Uterus (tissue), 4 donors: Measurements from ENCODE around the gene SDHAF1. TPM values are rescaled to one million over a fixed set of nuclear protein-coding genes. Genes with fewer than 3 reads are reported as not detected.

ENCODE experiments used
- DNase-seq, 2 donors: peaks; one replicate each; pipeline ENCODE4 v3.0.0-alpha.2; 2019 to 2020
- H3K27ac ChIP-seq, 2 donors: fragments of 200-600 bp; sonication (generic); 1 replicate in 1 of 2; 2 replicates in 1 of 2; pipeline ENCODE4 v1.5.1; 2016 to 2018
- H3K27me3 ChIP-seq, 2 donors: fragments of 200-600 bp; sonication (generic); one replicate each; pipeline ENCODE4 v1.5.1; 2018 to 2019; ENCODE audit warnings: control low read depth in 1 of 2
- H3K36me3 ChIP-seq, 2 donors: fragments of 200-600 bp; sonication (generic); one replicate each; pipeline ENCODE4 v1.5.1; 2019; ENCODE audit warnings: control low read depth in 1 of 2
- H3K4me1 ChIP-seq, 2 donors: fragments of 200-600 bp; sonication (generic); one replicate each; pipeline ENCODE4 v1.5.1; 2018 to 2019; ENCODE audit warnings: control low read depth in 1 of 2
- H3K4me3 ChIP-seq, 2 donors: fragments of 200-600 bp; sonication (generic); 1 replicate in 1 of 2; 2 replicates in 1 of 2; pipeline ENCODE4 v1.5.1; 2018 to 2019; ENCODE audit warnings: mild to moderate bottlenecking in 1 of 2
- H3K9me3 ChIP-seq, 2 donors: fragments of 200-600 bp; sonication (generic); one replicate each; pipeline ENCODE4 v1.5.1; 2019; ENCODE audit warnings: control low read depth in 1 of 2
- CTCF ChIP-seq, 4 experiments: fragments of 200-600 bp in 2 of 4; fragments of 450-650 bp in 2 of 4; sonication (generic) in 2 of 4; IDR thresholded peaks; one replicate each; pipeline ENCODE4 v1.5.1; 2016 to 2019; ENCODE audit warnings: antibody characterized with exemption in 4 of 4, mild to moderate bottlenecking in 2 of 4, moderate library complexity in 1 of 4
- POLR2A ChIP-seq, 2 donors: fragments of 450-650 bp; IDR thresholded peaks; one replicate each; pipeline ENCODE4 v1.6.1; 2016; ENCODE audit warnings: antibody characterized with exemption in 2 of 2, mild to moderate bottlenecking in 1 of 2, moderate library complexity in 1 of 2
- intact Hi-C: fragments of 100-400 bp; cut with DNase I; formaldehyde crosslinking; loops from one replicate; pipeline ENCODE4 v1.15.1; 2023; ENCODE audit warnings: low total_unique reads
- total RNA-seq, 4 donors: library from RNA; depleted of rRNA in 3 of 4; stranded (reverse); fragments of >200 nt in 3 of 4; gene quantifications; one replicate each; pipeline versions ENCODE4 v1.1.0 to v1.2.4, GENCODE V29; 2014 to 2023
- donor health status: DM: yes; HTN: yes; CAD: no.

The SDHAF1 gene
- total RNA-seq, 4 donors from 2014 or later = 23.8 to 80.0 (median 43.1) TPM

GRCh38 chr19:35992907-35993765 lies 1.9 kb upstream of the SDHAF1 start:
- no peak for DNase-seq
- Histone ChIP-seq H3K4me3 (no peak overlapping the region), H3K4me1 (no peaks in the 10 kb centered on the region), H3K36me3 (no peaks in the 10 kb centered on the region), H3K9me3 (no peaks in the 10 kb centered on the region), H3K27me3 (no peaks in the 10 kb centered on the region), H3K27ac (no peak overlapping the region)
- intact Hi-C loops = no loop called here
- no peak for TF ChIP-seq POLR2A (IDR thresholded peaks at IDR 0.05)
- no peak for TF ChIP-seq CTCF (IDR thresholded peaks at IDR 0.05)

- Histone ChIP-seq H3K4me1 (peaks cover 0 to 4% of the 10 kb centered on the region in 2 donors), H3K36me3 (no peaks in the 10 kb centered on the region), H3K9me3 (no peaks in the 10 kb centered on the region), H3K27me3 (no peaks in the 10 kb centered on the region), H3K27ac (no peak overlapping the region), H3K4me3 (peak overlapping the region; percentile 77 to 91)
- intact Hi-C loops = no loop called here
- no peak for TF ChIP-seq POLR2A (IDR thresholded peaks at IDR 0.05)
- peak in 1 of 4 experiments; percentile 20 for TF ChIP-seq CTCF (IDR thresholded peaks at IDR 0.05)
- DNase-seq = peak; percentile 35 to 54
Measured at GRCh38 chr19:35993923-35994598, 927 bp upstream of the SDHAF1 start.

GRCh38 chr19:35996777-35997176 lies 1.8 kb downstream of the SDHAF1 start:
- no peak for DNase-seq
- Histone ChIP-seq H3K4me3 (no peak overlapping the region), H3K27me3 (no peaks in the 10 kb centered on the region), H3K27ac (peak overlapping the region in 1 of 2 donors; percentile 82), H3K4me1 (peaks cover 4 to 10% of the 10 kb centered on the region in 2 donors), H3K9me3 (no peaks in the 10 kb centered on the region), H3K36me3 (no peaks in the 10 kb centered on the region)
- intact Hi-C loops = no loop called here
- no peak for TF ChIP-seq CTCF (IDR thresholded peaks at IDR 0.05)
- no peak for TF ChIP-seq POLR2A (IDR thresholded peaks at IDR 0.05)

- TF ChIP-seq CTCF (IDR thresholded peaks at IDR 0.05) (no peak), POLR2A (IDR thresholded peaks at IDR 0.05) (no peak)
- no peak for DNase-seq
- H3K27me3 ChIP-seq = no peaks in the 10 kb centered on the region
- no peaks in the 10 kb centered on the region for H3K36me3 ChIP-seq
- H3K27ac ChIP-seq = peak overlapping the region in 1 of 2 donors; percentile 79
- H3K4me3 ChIP-seq = no peak overlapping the region
- no peaks in the 10 kb centered on the region for H3K9me3 ChIP-seq
- H3K4me1 ChIP-seq = peaks cover 4 to 10% of the 10 kb centered on the region in 2 donors
- intact Hi-C loops = no loop called here
Measured at GRCh38 chr19:36001605-36002004, 6.6 kb downstream of the SDHAF1 start.

- intact Hi-C loops = no loop called here
- no peak overlapping the region for H3K27ac ChIP-seq
- no peak for DNase-seq
- H3K36me3 ChIP-seq = no peaks in the 10 kb centered on the region
- peaks cover 4 to 10% of the 10 kb centered on the region in 2 donors for H3K4me1 ChIP-seq
- no peak overlapping the region for H3K4me3 ChIP-seq
- no peaks in the 10 kb centered on the region for H3K27me3 ChIP-seq
- H3K9me3 ChIP-seq = no peaks in the 10 kb centered on the region
- TF ChIP-seq POLR2A (IDR thresholded peaks at IDR 0.05) = no peak
- TF ChIP-seq CTCF (IDR thresholded peaks at IDR 0.05) = no peak
Measured at GRCh38 chr19:36003284-36003683, 8.3 kb downstream of the SDHAF1 start.
